ENCODE measurements around the gene AIFM2.
"Not testable (repeated sequence)": the region's sequence is repeated elsewhere in the genome, so short reads cannot be mapped to it uniquely, and the experiment has no call there.

Gene AIFM2

DNA sequence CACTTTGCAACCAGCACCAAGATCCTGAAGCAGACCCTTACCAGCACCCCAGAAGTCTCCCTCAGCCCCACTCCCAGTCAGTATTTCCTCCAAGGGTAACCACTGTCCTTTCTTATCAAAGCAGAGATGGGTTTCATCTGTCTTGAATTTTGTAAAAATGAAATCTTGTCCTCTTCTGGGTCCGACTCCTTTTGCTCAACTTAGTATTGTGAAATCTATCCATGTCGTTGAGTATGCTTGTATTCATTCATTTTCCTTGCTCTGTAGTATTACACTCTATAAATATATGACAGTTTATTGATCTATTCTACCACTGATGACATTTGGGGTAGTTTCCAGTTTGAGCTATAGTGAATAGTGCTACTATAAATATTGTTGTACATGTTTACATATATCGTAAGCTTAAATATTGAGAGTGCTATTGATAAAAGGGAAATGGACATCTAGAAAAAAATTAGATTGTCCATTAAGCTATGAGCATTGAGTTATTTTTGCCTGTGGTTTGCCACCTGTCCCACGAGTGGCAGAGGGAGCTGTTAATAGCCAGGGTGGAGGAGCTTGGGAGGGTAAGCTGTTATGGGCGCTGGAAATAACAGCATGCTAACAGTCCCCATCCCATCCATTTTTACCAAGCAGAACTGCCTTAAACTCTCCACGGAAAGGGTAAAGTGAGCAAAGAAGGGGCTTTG is 36.5 kb downstream of the AIFM2 start:
- no peak for DNase-seq (ENCODE audit: low read depth in 2 of 2, low spot score in 1 of 2)

DNA sequence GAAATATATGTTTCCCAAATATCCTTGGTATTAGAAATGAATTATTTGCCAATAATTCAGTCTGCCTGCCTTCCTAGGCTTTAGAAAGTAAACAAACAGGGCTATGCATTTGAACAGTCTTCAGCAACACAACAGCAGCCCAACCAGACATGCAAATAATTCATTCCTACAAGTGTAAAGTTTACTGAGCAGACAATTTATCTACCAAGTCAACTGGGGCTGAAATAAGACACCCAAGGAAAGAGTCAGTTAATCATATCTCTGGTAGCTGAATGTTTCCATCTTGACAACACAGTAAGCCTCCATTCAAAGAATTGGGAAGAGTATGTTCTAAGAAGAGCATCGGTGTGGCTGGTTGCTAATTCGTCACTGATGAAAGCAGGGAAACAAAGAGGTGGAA is 38.4 kb downstream of the AIFM2 start:
- DNase-seq (ENCODE audit: low read depth in 2 of 2, low spot score in 1 of 2): no peak

DNA sequence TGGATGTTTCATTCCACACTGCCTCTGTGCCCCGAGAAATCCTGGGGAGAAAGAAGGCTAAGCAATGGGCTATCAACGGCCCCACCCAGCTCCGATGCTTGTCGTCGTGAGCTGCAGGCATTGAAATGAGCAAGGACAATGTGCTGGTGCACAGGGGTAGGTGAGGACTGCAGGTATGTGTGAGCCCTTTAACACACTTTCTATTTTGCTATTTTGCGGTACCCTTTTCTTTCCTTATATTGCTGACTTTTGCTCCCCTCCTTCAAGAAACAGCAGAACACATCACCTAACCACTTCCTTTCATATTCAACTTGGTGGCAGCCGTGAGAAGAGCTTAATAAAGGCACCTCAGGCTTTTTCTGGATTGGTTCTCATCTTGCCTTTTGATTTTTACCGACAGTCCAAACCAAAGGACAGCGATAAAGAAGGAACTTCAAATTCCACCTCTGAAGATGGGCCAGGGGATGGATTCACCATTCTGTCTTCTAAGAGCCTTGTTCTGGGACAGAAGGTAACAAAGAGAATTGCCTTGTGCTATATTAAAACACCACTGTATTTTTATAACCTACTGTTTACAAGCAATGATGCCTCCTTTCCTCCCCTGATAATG is 39.2 kb downstream of the AIFM2 start:
- DNase-seq (ENCODE audit: low read depth in 2 of 2, low spot score in 1 of 2): no peak

DNA sequence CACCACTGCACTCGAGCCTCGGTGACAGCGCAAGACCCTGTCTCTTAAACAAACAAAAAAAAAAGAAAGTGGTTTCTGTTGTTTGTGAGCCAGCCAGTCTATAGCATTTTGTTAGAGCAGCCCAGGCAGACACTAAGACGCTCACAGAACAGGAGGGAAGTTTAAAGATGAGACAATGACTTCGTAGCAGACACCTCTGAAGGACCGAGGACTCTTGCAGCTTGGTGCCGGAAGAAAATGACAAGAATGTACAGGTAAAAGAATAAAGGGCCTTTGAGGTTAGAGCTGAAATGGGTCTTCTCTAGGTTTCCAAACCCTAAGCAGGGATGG is 40.3 kb downstream of the AIFM2 start:
- DNase-seq (ENCODE audit: low read depth in 2 of 2, low spot score in 1 of 2): no peak

DNA sequence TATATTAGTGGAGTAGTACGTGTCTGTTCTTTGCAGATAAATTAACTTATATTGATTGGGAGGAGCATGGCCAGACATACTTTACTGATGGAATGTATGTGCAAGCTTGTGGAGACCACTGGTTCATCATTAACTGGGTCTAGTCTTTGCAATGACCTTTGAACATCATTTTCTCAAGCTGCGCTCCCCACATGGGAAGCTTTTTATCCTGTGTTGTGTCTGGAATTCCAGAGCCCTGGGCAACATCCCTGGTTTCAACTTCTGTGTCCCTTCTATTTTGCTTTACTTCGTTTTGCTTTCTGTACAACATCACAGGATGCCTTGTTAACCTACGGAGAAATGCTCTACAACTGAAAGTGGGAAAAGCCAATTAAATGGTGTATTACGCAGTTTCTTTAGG is 41.7 kb downstream of the AIFM2 start:
- DNase-seq (ENCODE audit: low read depth in 2 of 2, low spot score in 1 of 2): no peak

DNA sequence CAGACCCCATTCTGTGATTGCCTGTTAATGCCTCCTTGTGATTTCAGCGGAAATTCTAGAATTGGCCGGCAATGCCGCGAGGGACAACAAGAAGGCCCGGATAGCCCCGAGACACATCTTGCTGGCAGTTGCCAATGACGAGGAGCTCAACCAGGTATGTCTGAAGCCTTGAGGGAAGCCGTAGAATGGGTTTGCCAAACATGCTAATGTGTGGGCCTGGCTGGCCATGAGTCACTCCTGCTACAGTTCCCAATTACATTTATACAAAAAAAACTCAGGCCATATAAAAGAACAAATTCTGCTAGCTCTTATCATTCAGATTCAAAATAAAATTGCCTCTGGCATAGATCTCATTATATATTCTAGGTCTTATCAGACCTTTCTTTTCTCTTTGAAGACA is 42.6 kb downstream of the AIFM2 start:
- no peak for DNase-seq (ENCODE audit: low read depth in 2 of 2, low spot score in 1 of 2)

DNA sequence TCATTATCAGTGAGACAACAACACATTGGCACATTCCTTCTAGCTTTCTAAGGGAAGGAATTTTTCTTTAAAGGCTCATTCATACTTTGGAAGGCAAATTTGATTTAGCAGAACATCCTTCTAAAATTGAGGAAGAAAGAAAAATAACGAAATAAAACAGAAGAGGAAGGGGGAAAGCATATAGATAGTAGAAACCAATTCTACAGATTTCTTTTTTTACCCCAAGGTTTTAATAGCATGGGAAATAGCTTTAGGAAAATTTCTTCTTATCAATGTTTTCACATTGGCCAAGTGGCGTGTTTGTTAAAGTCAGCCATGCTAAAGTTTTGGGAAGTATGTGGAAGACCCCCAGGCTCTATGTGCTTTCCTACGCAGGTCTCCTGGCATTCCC is 44.3 kb downstream of the AIFM2 start:
- DNase-seq (ENCODE audit: low read depth in 2 of 2, low spot score in 1 of 2): no peak

DNA sequence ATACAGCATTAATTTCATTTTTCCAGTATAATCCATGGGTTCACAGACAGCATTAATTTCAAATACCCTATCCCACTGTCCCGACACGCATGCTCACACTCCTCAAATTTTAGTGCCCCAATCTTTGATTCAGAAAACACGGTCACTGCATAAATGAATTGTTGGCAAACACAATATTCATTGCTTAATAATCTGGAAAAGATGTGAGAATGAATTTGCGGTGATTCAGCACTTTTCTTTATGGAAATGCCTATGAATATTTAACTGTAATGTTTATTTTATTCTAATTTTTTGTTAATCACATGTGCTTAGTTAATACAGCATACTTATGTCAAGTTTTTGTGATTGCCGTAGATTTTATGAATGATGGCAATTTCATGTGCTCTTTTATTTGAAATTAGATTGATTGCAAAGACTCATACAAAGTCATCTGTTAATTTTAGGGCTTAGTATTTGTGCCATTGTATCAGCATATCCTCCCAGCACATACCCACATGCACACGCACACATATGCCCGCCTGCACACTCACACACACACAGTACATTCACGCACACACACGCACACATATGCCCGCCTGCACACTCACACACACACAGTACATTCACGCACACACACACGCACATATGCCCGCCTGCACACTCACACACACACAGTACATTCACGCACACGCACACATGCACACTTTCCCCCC is 44.9 kb downstream of the AIFM2 start:
- DNase-seq (ENCODE audit: low read depth in 2 of 2, low spot score in 1 of 2): no peak

DNA sequence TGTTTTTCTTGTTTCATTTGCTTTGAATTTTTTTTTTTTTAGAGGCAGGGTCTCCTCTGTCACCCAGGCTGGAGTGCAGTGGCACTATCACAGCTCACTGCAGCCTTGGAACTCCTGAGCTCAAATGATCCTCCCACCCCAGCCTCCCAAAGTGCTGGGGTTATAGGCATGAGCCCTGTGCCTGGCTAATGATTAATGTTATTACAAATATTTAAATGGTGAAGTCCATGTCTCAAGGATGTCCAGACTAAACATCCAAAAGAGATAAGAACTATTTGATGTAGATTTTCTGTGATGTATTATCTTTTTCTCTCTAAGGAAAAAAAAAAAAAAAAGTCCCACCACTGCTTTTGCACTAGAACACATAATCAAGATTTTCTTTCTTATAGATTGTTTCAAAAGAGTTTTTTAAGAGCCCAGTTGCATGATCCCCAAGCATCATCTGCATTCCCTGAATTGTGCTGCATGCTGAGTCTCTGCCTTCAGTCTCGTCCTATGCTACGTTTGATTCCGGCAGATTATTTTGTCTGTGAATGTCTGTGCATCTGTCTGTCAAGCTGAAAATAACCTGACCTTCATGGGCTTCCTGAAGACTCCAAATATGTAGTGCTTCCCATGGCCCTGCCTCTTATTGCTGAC is 46.5 kb downstream of the AIFM2 start:
- DNase-seq (ENCODE audit: low read depth in 2 of 2, low spot score in 1 of 2): no peak

DNA sequence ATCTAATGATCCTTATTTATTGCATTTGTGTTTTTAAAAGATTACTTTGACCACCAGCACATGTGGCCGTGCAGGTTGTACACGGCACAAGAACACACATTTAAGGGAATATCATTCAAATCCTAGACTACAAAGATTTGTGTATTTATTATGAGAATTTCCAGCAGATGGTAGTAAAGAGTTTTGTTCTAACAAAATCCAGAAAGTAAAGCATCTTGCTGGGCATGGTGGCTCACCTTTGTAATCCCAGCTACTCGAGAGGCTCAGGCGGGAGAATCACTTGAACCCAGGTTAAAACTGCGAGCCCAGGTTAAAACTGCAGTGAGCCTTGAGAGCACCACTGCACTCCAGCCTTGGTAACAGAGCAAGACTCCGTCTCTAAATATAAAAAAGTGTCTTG is 48.4 kb downstream of the AIFM2 start:
- no peak for DNase-seq (ENCODE audit: low read depth in 2 of 2, low spot score in 1 of 2)

DNA sequence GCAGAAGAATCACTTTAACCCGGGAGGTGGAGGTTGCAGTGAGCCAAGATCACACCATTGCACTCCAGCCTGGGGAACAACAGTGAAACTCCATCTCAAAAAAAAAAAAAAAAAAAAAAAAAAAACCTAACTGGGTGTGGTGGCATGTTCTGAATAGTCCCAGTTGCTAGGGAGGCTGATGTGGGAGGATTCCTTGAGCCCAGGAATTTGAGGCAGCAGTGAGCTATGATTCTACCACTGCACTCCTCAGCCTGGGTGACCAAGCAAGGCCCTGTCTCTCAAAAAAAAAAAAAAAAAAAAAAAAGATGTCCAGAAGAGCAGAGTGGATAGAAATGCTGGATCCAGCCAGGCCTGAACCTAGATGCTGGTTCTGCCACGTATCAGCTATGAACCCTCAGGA is 51.8 kb downstream of the AIFM2 start:
- not testable (repeated sequence) for DNase-seq (ENCODE audit: low read depth in 2 of 2, low spot score in 1 of 2)

DNA sequence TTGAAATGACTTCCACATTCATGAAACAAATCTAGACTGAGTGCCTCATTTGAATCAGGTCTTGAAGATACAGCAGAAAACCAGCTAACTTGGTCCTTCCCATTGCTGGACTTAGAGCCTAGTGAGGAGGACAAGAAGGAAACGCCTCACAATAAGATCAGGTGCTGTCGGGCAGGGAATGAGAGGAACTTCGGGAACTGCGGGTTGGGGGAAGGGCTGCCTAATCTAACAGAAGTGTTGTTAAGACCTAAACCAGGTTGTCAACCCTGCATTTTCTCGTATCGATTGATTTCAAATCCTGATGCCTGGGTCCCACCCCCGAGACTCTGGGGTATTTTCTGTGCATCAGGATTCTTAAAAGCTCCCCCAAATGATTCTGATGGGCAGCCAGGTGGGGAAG is 53.7 kb downstream of the AIFM2 start:
- DNase-seq (ENCODE audit: low read depth in 2 of 2, low spot score in 1 of 2): no peak

DNA sequence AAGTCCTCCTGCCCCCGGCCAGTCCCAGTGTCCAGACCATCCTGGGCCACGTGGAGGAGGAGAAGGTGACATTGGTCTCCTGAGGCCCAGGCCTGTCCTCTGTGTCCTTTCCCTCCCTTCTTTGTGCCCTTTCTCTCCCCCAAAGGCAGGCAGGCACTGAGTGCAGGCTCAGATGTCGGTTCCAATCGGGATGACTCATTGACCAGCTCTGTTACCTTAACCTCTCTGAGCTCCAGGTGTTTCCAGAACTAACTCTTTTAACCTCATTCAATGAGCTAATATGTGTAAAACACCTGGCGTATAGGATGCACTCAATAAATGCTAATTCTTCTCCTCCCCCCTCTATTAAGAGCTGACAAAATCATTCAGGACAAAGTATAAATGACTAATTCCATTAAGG is 54.3 kb downstream of the AIFM2 start:
- no peak for DNase-seq (ENCODE audit: low read depth in 2 of 2, low spot score in 1 of 2)

DNA sequence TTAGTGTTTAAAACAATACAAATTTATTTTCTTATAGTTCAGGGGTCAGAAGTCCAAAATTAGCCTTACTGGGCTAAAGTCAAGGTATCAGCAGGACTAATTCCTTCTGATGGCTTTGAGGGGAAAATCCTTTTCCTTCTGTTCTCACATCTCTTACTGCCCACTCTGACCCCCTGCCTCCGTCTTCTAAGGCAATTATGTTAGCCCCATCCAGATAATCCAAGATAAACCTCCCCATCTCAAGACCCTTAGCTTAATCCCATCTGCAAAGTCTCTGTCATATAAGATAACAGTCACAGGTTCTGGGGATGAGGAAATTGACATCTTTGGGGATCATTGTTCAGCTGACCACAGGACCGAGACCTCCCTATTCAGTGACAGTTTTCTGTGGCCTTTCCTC is 57.7 kb downstream of the AIFM2 start:
- no peak for DNase-seq (ENCODE audit: low read depth in 2 of 2, low spot score in 1 of 2)

DNA sequence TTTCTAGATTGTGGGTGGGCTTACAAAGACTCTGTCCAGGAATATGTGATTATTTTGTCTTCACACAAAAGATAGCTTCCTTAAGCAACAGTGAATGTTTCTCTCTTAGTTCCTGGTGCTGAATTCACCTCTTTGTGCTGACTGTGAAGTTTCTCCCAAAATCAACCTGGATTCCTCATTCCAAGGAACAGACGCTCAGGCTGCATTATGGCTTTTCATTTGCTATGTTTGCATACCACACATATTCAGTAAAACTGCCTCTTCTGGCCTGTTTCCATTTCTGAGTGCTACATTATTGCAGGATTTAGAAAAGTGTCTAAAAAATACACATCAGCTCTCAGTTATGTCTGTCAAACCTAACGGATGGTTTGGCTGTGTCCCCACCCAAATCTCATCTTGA is 58.5 kb downstream of the AIFM2 start:
- no peak for DNase-seq (ENCODE audit: low read depth in 2 of 2, low spot score in 1 of 2)

DNA sequence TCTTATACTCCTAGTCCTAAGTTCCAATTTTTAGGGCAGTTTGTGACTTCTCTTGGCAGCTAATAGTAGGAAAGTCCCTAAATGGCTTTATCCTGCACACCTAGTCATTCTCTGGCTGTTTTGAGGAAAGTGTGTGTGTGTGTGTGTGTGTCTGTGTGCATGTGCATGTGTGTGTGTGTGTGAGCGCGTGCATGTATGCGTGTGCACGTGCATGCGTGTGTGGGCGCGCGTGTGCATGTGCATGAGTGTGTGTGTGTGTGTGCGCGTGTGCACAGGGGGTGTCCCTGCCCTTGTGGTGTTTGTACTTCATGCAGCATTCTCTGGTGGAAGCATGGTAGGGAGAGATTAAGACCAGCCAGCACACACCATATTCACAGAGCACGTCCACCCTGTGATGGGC is 61.8 kb downstream of the AIFM2 start:
- DNase-seq (ENCODE audit: low read depth in 2 of 2, low spot score in 1 of 2): no peak

DNA sequence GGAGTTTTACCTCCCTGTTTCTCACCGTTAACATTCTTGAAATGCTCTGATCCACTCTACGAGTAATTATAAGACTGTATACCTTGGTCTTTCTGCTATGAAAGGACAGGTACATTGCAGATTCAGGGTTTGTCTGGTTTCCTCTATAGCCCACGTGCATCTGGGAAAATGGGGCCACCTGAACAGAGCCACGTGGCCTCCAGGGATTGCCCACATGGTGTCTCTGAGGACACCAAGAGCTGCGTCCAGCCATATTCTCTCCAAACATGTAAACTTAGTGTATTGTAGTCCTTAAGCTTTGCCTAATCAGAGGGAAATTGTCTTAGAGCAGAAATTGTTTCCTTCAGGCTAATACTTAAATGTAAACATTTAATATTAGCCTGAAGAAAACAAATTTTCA is 63.3 kb downstream of the AIFM2 start:
- DNase-seq (ENCODE audit: low read depth in 2 of 2, low spot score in 1 of 2): no peak

DNA sequence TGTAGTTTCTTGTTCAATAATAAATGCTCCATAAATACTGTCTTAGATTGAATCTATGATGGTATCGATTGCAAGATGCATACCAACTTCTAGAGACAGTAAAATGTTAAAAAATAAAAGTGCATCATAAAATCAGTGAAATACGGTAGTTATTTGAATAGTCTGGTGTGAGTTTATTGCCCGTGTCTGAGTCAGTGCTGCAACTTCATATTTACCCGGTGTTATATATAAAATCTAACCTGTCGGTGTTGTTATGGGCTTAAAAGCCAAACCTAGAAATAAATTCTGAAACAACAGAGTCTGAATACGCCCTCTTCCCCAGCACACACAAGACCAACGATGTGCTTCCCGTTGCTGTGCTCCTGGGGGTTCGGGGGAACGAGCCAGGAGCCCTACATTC is 63.7 kb downstream of the AIFM2 start:
- DNase-seq (ENCODE audit: low read depth in 2 of 2, low spot score in 1 of 2): no peak

DNA sequence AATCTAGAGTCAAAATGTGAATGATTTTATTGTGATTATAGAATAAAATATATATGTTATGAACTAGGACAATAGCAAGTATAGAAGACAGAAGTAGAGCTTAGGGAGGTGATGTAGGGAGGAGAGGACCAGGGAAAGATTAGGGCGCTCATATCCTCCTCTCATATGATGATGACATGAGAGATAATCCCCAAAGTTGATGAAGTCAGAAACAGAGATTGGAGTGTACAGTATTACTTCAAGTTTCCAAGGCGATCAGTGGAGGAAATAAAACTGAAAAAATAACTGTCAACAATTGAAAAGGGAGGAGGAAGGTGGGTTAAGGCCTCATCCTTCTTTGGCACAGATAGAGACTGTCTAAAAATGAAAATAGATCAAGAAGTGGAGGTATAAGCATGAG is 65.0 kb downstream of the AIFM2 start:
- DNase-seq (ENCODE audit: low read depth in 2 of 2, low spot score in 1 of 2): no peak

DNA sequence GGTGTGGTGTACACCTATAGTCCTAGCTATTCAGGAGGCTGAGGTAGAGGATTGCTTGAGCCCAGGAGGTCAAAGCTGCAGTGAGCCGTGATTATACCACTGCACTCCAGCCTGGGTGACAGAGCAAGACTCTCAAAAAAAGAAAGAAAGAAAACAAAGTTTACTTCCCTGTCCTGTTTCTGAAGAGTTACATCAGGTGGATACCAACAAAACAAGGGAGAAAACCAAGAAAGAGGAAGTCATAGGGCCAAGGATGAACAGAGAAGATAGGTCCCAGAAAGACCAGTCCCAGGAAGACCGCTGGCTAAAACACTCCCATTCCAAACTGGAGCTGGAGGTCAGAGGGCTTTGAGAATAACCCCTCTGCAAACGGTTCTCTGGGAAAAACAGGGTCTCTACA is 66.4 kb downstream of the AIFM2 start:
- DNase-seq (ENCODE audit: low read depth in 2 of 2, low spot score in 1 of 2): no peak

DNA sequence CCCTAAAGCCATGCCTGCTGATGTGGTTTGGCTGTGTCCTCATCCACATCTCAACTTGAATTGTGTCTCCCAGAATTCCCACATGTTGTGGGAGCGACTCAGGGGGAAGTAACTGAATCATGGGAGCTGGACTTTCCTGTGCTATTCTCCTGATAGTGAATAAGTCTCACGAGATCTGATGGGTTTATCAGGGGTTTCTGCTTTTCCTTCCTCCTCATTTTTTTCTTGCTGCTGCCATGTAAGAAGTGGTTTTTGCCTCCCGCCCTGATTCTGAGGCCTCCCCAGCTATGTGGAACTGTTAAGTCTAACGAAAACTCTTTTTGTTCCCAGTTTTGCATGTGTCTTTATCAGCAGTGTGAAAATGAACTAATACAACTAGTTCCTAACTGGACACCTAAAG is 68.1 kb downstream of the AIFM2 start:
- DNase-seq (ENCODE audit: low read depth in 2 of 2, low spot score in 1 of 2): no peak

DNA sequence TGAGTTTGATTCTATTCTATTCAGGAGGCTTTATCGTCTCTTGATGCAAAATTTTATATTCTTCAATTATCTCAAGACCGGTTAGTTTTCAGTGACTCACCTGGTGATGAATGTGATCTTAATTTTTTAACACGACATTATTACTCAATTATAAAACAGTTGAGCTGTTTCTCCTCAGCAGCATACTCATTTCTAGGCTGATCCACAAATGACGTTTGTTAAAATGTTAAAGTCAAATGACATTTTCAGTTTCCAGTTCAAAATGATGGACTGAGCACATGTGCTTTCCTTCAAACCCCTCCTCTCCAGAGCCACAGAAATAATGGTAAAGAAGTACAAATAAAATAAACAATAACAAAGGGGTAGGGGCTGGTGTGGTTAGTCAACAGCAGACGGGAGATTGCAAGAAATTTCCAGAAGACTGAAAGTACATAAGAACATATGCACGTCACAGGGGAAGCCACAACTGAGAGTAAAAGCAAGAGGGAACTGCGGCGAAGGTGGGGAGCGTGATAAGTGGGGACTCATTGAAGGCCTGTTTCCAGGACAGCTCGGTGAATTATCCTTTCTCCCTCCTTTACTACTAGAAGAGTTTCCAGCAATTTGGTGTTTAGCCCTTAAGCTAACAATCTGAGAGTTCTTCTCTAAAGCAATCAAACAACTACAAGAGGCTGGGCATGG is 69.1 kb downstream of the AIFM2 start:
- DNase-seq (ENCODE audit: low read depth in 2 of 2, low spot score in 1 of 2): no peak
